GM20000 (cell line): ENCODE measurements around the gene WWOX.

ENCODE experiments used
- DNase-seq: peaks from one replicate; pipeline ENCODE4 v3.0.0; 2012; ENCODE audit warnings: low spot score
- CTCF ChIP-seq: IDR thresholded peaks from 2 replicates; pipeline ENCODE4 v1.5.1; 2012; ENCODE audit warnings: mild to moderate bottlenecking, control low read depth; ENCODE audit errors: extremely low read depth, missing control alignments

Gene WWOX

GRCh38 chr16:78804058-78804735 lies 704.7 kb downstream of the WWOX start:
- TF ChIP-seq CTCF: no peak
- DNase-seq: no peak

DNA sequence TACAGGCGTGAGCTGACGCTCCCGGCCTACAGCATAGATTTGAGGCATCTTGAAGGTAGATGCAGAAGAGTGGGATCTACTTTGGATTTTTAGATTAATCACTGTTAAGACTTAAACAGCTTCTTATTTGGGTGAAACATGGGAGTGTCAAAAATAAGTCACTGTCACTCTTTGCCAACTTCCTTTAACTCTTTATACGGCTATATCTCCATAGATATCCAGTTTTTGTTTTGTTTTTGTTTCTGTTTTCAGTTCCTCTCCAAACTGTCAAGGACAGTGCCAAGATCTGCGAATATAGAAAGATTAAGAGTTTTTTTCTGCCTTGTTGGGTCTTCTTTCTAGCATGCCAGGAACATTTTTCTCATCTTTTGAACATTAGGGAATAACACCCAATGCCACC lies 706.1 kb downstream of the WWOX start:
- TF ChIP-seq CTCF: no peak
- DNase-seq: no peak

- TF ChIP-seq CTCF: no peak
- no peak for DNase-seq
Measured at GRCh38 chr16:78811247-78811646, 711.8 kb downstream of the WWOX start.

GRCh38 chr16:78812582-78812981 lies 713.1 kb downstream of the WWOX start:
- DNase-seq: no peak
- TF ChIP-seq CTCF: no peak

- no peak for TF ChIP-seq CTCF
- no peak for DNase-seq
Measured at GRCh38 chr16:78813661-78814311, 714.3 kb downstream of the WWOX start.

DNA sequence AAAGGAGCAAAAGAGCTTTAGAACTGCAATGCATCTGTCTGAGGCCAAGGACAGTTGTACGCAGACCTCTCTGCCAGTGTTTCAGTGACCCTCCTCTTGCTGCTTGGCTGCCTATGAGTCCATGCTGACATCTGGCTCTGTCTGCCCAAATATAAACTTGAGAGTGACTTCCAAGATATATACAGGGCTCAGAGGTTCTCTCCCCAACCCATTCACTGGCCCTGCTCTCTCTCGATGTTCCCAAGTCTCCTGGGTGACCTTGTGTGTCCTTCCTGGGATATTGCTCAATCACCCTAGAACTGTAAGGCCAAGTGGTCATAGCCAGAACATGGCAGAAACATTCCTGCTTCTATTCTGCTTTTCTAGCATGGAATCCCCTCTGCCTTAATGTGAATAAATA lies 716.3 kb downstream of the WWOX start:
- no peak for TF ChIP-seq CTCF
- DNase-seq: no peak

- no peak for TF ChIP-seq CTCF
- no peak for DNase-seq
Measured at GRCh38 chr16:78816499-78817195, 717.2 kb downstream of the WWOX start.
